ENCODE measurements around the gene GPATCH8. TPM values are rescaled to one million over a fixed set of nuclear protein-coding genes. Genes with fewer than 3 reads are reported as not detected.
"Not testable (repeated sequence)": the region's sequence is repeated elsewhere in the genome, so short reads cannot be mapped to it uniquely, and the experiment has no call there.

Gene GPATCH8
- total and polyA plus RNA-seq, 5 donors, result 21.3 to 35.9 (median 33.2) TPM

DNA sequence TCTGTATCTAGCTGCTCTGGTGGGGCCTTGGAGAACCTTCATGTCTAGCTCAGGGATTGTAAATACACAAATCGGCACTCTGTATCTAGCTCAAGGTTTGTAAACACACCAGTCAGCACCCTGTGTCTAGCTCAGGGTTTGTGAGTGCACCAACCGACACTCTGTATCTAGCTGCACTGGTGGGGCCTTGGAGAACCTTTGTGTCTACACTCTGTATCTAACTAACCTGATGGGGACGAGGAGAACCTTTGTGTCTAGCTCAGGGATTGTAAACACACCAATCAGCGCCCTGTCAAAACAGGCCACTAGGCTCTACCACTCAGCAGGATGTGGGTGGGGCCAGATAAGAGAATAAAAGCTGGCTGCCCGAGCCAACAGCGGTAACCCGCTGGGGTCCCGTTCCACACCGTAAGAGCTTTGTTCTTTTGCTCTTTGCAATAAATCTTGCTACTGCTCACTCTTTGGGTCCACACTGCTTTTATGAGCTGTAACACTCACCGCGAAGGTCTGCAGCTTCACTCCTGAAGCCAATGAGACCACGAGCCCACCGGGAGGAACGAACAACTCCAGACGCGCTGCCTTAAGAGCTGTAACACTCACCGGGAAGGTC lies 133.7 kb downstream of the GPATCH8 start:
- H3K27me3 ChIP-seq (ENCODE audit: control insufficient read depth, insufficient read depth); DNase-seq; ATAC-seq; H3K27ac ChIP-seq (ENCODE audit: low read length); H3K4me1 ChIP-seq (ENCODE audit: control insufficient read depth, insufficient read depth, low read length); intact Hi-C loops (cut with DNase I); H3K4me3 ChIP-seq (ENCODE audit: low read length); H3K9me3 ChIP-seq (ENCODE audit: control insufficient read depth, low read length): not testable (repeated sequence)
- 66% methylated on average over 17 of the region's 17 CpGs for WGBS

DNA sequence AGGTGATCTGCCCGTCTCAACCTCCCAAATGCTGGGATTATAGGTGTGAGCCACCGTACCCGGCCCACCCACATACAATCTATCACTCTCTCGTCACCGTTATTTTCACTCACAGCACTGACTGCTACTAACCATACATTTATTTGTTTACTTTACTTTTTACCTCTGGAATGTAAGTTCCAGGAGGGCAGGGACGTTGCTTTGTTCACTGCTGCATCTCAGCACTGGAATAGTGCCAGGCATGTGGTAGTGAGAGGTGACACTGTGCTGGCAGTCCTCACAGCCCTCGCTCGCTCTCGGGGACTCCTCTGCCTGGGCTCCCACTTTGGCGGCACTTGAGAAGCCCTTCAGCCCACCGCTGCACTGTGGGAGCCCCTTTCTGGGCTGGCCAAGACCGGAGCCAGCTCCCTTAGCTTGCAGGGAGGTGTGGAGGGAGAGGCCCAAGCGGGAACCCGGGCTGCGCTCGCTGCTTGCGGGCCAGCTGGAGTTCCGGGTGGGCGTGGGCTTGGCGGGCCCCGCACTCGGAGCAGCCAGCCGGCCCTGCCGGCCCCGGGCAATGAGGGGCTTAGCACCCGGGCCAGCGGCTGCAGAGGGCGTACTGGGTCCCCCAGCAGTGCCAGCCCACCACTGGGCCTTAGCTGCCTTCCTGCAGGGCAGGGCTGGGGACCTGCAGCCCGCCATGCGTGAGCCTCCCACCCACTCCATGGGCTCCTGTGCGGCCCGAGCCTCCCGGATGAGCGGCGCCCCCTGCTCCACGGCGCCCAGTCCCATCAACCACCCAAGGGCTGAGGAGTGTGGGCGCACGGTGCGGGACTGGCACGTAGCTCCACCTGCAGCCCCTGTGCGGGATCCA lies 134.6 kb downstream of the GPATCH8 start:
- H3K9me3 ChIP-seq (ENCODE audit: control insufficient read depth, low read length); H3K27me3 ChIP-seq (ENCODE audit: control insufficient read depth, insufficient read depth); ATAC-seq; intact Hi-C loops (cut with DNase I); H3K4me1 ChIP-seq (ENCODE audit: control insufficient read depth, insufficient read depth, low read length); H3K4me3 ChIP-seq (ENCODE audit: low read length); H3K27ac ChIP-seq (ENCODE audit: low read length): not testable (repeated sequence)
- 92% methylated on average over 42 of the region's 42 CpGs for WGBS
- DNase-seq, result peak in 1 of 3 donors; percentile 47

DNA sequence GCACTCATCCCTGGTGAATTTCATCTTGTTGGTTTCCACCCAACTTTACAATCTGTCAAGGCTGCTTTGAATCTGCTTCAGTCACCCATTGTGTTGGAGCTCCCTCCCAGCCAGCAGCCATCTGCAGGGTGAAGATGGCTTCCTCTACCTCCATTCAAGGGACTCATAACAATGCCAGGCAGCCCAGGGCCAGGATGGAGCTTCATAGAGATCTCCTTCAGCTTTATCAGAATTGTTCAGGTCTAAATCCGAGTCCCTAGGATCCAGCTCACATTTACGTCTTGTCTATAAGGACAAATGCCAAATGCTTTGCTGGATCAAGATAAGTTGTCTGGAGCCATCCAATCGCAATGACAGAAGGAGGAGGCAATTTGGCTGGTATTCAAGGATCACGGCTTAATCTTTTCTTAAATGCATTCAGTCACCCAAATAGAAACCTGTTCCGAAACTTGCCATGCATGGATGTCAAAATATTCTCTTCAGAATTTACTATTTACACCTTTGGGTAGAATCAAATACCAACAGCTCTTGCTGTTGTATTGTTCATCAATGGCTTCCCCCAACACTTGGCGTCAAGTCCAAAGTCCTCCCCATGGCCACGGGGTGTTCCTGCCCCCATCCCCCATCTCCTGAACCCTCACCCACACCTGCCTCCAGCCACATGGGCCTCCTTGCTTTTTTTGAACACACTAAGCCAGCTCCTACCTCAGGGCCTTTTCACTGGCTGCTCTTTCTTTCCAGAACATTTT lies 135.8 kb downstream of the GPATCH8 start:
- no peaks in the 10 kb centered on the region for H3K9me3 ChIP-seq (ENCODE audit: control insufficient read depth, low read length)
- intact Hi-C loops (cut with DNase I), result no loop called here
- DNase-seq, result no peak
- 54% methylated on average over 7 of the region's 7 CpGs for WGBS
- H3K4me3 ChIP-seq (ENCODE audit: low read length), result no peak overlapping the region
- H3K4me1 ChIP-seq (ENCODE audit: control insufficient read depth, insufficient read depth, low read length), result peaks cover 1% of the 10 kb centered on the region
- H3K27me3 ChIP-seq (ENCODE audit: control insufficient read depth, insufficient read depth), result no peaks in the 10 kb centered on the region
- H3K27ac ChIP-seq (ENCODE audit: low read length), result no peak overlapping the region
- no peak for ATAC-seq

GRCh38 chr17:44365051-44365450 lies 138.2 kb downstream of the GPATCH8 start:
- H3K27me3 ChIP-seq (ENCODE audit: control insufficient read depth, insufficient read depth); H3K27ac ChIP-seq (ENCODE audit: low read length); H3K9me3 ChIP-seq (ENCODE audit: control insufficient read depth, low read length); H3K4me3 ChIP-seq (ENCODE audit: low read length); H3K4me1 ChIP-seq (ENCODE audit: control insufficient read depth, insufficient read depth, low read length); DNase-seq; intact Hi-C loops (cut with DNase I); ATAC-seq: not testable (repeated sequence)
- 89% methylated on average over 5 of the region's 5 CpGs for WGBS

DNA sequence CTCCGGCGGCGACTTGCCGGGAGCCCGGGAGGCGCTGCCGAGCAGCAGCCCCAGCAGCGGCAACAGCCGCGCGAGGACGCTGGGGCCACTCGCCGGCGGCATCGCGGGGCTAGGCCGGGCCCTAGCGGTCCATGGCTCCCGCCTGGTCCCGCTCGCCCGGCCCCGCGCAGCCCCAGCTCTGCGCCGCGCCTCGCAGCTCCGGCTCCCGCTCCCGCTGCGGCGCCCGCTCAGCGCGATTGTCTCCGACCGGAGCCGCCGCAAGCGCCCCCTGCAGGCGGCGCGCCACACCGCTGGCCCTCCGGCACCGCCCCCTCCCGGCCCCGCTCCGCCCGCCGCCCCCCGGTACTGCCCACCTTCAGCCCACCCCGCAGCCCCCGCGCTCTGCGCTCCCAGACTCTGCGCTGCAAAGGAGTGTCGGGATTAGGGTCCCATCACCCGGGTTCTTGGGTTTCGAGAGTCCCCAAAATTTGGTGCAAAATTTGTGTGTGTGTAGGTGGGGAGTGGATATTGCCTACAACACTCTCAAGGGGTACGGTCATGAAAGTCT lies 139.5 kb downstream of the GPATCH8 start, which contains the start of gene FAM171A2:
Gene FAM171A2 (minus strand): TSS at position 241 of the 547 bp plus-strand sequence. CDS start 139 bp downstream, at position 102.
- Histone ChIP-seq H3K27ac (ENCODE audit: low read length) (no peak within 1 kb of the TSS), H3K9me3 (ENCODE audit: control insufficient read depth, low read length) (no peaks in the 10 kb centered on the region), H3K4me1 (ENCODE audit: control insufficient read depth, insufficient read depth, low read length) (peaks cover 10% of the 10 kb centered on the region), H3K4me3 (ENCODE audit: low read length) (peak within 1 kb of the TSS; percentile 78), H3K27me3 (ENCODE audit: control insufficient read depth, insufficient read depth) (no peaks in the 10 kb centered on the region)
- under 1% methylated on average over 63 of the region's 63 CpGs for WGBS
- intact Hi-C loops (cut with DNase I), result no loop called here
- DNase-seq, result peak; percentile 66 to 89 (median 86)
- peak; percentile 72 to 77 for ATAC-seq

- intact Hi-C loops (cut with DNase I), result no loop called here
- no peaks in the 10 kb centered on the region for H3K27me3 ChIP-seq (ENCODE audit: control insufficient read depth, insufficient read depth)
- H3K4me1 ChIP-seq (ENCODE audit: control insufficient read depth, insufficient read depth, low read length), result peaks cover 10% of the 10 kb centered on the region
- no peak overlapping the region for H3K27ac ChIP-seq (ENCODE audit: low read length)
- under 1% methylated on average over 45 of the region's 45 CpGs for WGBS
- peak; percentile 20 to 29 for ATAC-seq
- H3K4me3 ChIP-seq (ENCODE audit: low read length), result peak overlapping the region; percentile 78
- no peaks in the 10 kb centered on the region for H3K9me3 ChIP-seq (ENCODE audit: control insufficient read depth, low read length)
- DNase-seq, result peak in 2 of 3 donors; percentile 60 to 66
Measured at GRCh38 chr17:44362949-44363612, 140.1 kb downstream of the GPATCH8 start.

DNA sequence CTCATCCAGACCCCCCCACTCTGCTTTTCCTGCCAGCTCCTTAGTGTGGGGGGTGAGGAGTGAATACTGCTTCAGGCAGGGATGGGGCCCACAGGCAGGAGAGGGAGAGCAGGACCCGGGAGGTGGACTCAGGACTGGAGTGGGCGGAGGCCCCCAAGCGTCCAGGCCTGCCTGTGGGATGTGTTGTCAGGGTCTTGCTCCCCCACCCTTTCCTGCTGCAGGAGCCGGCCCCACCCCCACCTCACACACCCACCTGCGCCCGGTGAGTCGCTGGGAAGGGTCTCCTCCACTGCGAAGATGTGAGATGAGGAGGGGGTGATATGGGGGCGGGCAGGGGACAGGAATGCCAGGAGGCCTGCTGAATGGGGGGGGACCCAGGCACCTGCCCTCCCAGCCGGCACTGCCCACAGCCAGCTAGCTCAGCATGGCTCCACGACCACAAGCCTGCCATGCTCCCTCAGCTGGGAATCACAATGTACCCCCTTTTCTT lies 140.7 kb downstream of the GPATCH8 start:
- H3K27ac ChIP-seq (ENCODE audit: low read length), result no peak overlapping the region
- H3K4me1 ChIP-seq (ENCODE audit: control insufficient read depth, insufficient read depth, low read length), result peaks cover 10% of the 10 kb centered on the region
- intact Hi-C loops (cut with DNase I), result no loop called here
- no peak overlapping the region for H3K4me3 ChIP-seq (ENCODE audit: low read length)
- H3K9me3 ChIP-seq (ENCODE audit: control insufficient read depth, low read length), result no peaks in the 10 kb centered on the region
- H3K27me3 ChIP-seq (ENCODE audit: control insufficient read depth, insufficient read depth), result no peaks in the 10 kb centered on the region
- 25% methylated on average over 11 of the region's 11 CpGs for WGBS
- DNase-seq (peak in 1 of 3 donors; percentile 55), ATAC-seq (peak; percentile 5 to 17)

GRCh38 chr17:44361292-44362260 lies 141.6 kb downstream of the GPATCH8 start:
- peaks cover 10% of the 10 kb centered on the region for H3K4me1 ChIP-seq (ENCODE audit: control insufficient read depth, insufficient read depth, low read length)
- DNase-seq (peak in 2 of 3 donors; percentile 57 to 58), ATAC-seq (peak; percentile 9 to 17)
- H3K27ac ChIP-seq (ENCODE audit: low read length), result no peak overlapping the region
- H3K27me3 ChIP-seq (ENCODE audit: control insufficient read depth, insufficient read depth), result no peaks in the 10 kb centered on the region
- WGBS, result 50% methylated on average over 11 of the region's 11 CpGs
- no peaks in the 10 kb centered on the region for H3K9me3 ChIP-seq (ENCODE audit: control insufficient read depth, low read length)
- intact Hi-C loops (cut with DNase I), result no loop called here
- no peak overlapping the region for H3K4me3 ChIP-seq (ENCODE audit: low read length)

- 50% methylated on average over 5 of the region's 5 CpGs for WGBS
- DNase-seq (peak in 2 of 3 donors; percentile 66), ATAC-seq (no peak)
- H3K27me3 ChIP-seq (ENCODE audit: control insufficient read depth, insufficient read depth), result no peaks in the 10 kb centered on the region
- H3K4me1 ChIP-seq (ENCODE audit: control insufficient read depth, insufficient read depth, low read length), result peaks cover 10% of the 10 kb centered on the region
- no peak overlapping the region for H3K4me3 ChIP-seq (ENCODE audit: low read length)
- no peak overlapping the region for H3K27ac ChIP-seq (ENCODE audit: low read length)
- intact Hi-C loops (cut with DNase I), result no loop called here
- no peaks in the 10 kb centered on the region for H3K9me3 ChIP-seq (ENCODE audit: control insufficient read depth, low read length)
Measured at GRCh38 chr17:44360826-44361225, 142.4 kb downstream of the GPATCH8 start.
